ENCODE data around the gene DLD.

DNA sequence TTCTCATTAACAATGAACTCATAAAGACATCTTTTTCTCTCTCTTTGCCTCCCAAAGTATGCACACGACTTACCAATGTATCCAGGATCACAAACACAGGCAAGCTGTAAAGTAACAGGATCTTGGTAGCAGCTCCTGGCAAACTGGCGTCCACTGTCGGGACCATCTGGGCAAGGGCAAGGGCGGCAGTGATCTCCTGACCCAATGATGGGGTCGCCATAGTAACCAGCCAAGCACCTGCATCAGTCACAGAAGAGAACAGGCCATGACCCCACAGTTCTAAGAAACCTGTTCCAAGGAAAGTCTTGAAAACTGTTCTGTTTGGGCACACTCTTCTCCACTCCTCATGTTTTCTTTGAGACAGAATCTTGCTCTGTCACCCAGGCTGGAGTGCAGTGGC is 64.4 kb downstream of the DLD start:
- TF ChIP-seq RAD51 (IDR thresholded peaks at IDR 0.05; ENCODE audit: borderline replicate concordance, low read depth), result no peak
- TF ChIP-seq, protein P1, sequence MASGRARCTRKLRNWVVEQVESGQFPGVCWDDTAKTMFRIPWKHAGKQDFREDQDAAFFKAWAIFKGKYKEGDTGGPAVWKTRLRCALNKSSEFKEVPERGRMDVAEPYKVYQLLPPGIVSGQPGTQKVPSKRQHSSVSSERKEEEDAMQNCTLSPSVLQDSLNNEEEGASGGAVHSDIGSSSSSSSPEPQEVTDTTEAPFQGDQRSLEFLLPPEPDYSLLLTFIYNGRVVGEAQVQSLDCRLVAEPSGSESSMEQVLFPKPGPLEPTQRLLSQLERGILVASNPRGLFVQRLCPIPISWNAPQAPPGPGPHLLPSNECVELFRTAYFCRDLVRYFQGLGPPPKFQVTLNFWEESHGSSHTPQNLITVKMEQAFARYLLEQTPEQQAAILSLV (tag; IDR thresholded peaks at IDR 0.05), result no peak
- TF ChIP-seq, protein P2, sequence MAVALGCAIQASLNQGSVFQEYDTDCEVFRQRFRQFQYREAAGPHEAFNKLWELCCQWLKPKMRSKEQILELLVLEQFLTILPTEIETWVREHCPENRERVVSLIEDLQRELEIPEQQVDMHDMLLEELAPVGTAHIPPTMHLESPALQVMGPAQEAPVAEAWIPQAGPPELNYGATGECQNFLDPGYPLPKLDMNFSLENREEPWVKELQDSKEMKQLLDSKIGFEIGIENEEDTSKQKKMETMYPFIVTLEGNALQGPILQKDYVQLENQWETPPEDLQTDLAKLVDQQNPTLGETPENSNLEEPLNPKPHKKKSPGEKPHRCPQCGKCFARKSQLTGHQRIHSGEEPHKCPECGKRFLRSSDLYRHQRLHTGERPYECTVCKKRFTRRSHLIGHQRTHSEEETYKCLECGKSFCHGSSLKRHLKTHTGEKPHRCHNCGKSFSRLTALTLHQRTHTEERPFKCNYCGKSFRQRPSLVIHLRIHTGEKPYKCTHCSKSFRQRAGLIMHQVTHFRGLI (CRISPR knock-in tag; IDR thresholded peaks at IDR 0.05), result no peak
- no peak for TF ChIP-seq NRF1 (conservative IDR thresholded peaks at IDR 0.05 in 1 of 2, IDR thresholded peaks at IDR 0.05 in 1 of 2)
- no peak for TF ChIP-seq POLR2A (conservative IDR thresholded peaks at IDR 0.05)
- TF ChIP-seq HLTF (IDR thresholded peaks at IDR 0.05), result no peak
- TF ChIP-seq, protein P3, sequence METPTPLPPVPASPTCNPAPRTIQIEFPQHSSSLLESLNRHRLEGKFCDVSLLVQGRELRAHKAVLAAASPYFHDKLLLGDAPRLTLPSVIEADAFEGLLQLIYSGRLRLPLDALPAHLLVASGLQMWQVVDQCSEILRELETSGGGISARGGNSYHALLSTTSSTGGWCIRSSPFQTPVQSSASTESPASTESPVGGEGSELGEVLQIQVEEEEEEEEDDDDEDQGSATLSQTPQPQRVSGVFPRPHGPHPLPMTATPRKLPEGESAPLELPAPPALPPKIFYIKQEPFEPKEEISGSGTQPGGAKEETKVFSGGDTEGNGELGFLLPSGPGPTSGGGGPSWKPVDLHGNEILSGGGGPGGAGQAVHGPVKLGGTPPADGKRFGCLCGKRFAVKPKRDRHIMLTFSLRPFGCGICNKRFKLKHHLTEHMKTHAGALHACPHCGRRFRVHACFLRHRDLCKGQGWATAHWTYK (CRISPR knock-in tag; IDR thresholded peaks at IDR 0.05), result no peak
- no peak for TF ChIP-seq NEUROD1 (IDR thresholded peaks at IDR 0.05; ENCODE audit: borderline replicate concordance, low read depth, low read length, partially characterized antibody)
- TF ChIP-seq RB1 (IDR thresholded peaks at IDR 0.05; ENCODE audit: low read depth), result no peak
- no peak for TF ChIP-seq RBM34 (IDR thresholded peaks at IDR 0.05; ENCODE audit: borderline replicate concordance, insufficient read depth, low read length)
- no peak for TF ChIP-seq FOSL1 (tag; conservative IDR thresholded peaks at IDR 0.05)
- TF ChIP-seq, protein P4, sequence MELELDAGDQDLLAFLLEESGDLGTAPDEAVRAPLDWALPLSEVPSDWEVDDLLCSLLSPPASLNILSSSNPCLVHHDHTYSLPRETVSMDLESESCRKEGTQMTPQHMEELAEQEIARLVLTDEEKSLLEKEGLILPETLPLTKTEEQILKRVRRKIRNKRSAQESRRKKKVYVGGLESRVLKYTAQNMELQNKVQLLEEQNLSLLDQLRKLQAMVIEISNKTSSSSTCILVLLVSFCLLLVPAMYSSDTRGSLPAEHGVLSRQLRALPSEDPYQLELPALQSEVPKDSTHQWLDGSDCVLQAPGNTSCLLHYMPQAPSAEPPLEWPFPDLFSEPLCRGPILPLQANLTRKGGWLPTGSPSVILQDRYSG (tag; conservative IDR thresholded peaks at IDR 0.05; ENCODE audit: low read depth), result no peak
- no peak for TF ChIP-seq GABPA (tag; conservative IDR thresholded peaks at IDR 0.05; ENCODE audit: low read depth)
